Panc1 (cell line): ENCODE data around the gene FSTL4. TPM values are rescaled to one million over a fixed set of nuclear protein-coding genes. Genes with fewer than 3 reads are reported as not detected.

Experiments
- ATAC-seq: fragments of 200-7000 bp; cut with Tn5 transposase; 2 replicates; pipeline ENCODE4 v1.9.1; 2020; ENCODE audit warnings: mild to moderate bottlenecking, moderate library complexity
- BruUV-seq: library from RNA; stranded (reverse); fragments of 400-500 nt; replicated peaks from 2 replicates; lab custom pipeline; 2021; lab: Mats Ljungman, UMichigan
- CTCF ChIA-PET: fragments of 300-600 bp; sonication (Branson Sonifier 250); formaldehyde crosslinking; loops from one replicate; lab custom pipeline; 2022; ENCODE audit warnings: antibody characterized with exemption; lab: Charles Lee
- POLR2A ChIA-PET: fragments of 300-600 bp; sonication (Branson Sonifier 250); formaldehyde crosslinking; loops from one replicate; lab custom pipeline; 2022; ENCODE audit warnings: antibody characterized with exemption; lab: Charles Lee
- DNase-seq: peaks from one replicate; pipeline ENCODE4 v3.0.0-alpha.2; 2010; ENCODE audit warnings: low read depth, low spot score
- H3K27ac ChIP-seq: 2 replicates; pipeline ENCODE4 v1.5.1; 2011; ENCODE audit warnings: mild to moderate bottlenecking, low read length, inconsistent platforms
- H3K27me3 ChIP-seq: fragments of 200-500 bp; sonication (Bioruptor generic); 2 replicates; pipeline ENCODE4 v1.6.0; 2014; ENCODE audit warnings: low read length, inconsistent platforms; ENCODE audit not compliant: control insufficient read depth, insufficient read depth
- H3K36me3 ChIP-seq: fragments of 200-500 bp; sonication (Bioruptor generic); 2 replicates; pipeline ENCODE4 v1.5.1; 2014; ENCODE audit warnings: inconsistent platforms, mild to moderate bottlenecking, low read length, moderate library complexity; ENCODE audit not compliant: control insufficient read depth, insufficient read depth
- H3K4me1 ChIP-seq: 2 replicates; pipeline ENCODE4 v1.5.1; 2011; ENCODE audit warnings: inconsistent platforms, mild to moderate bottlenecking, low read length, moderate library complexity; ENCODE audit not compliant: control insufficient read depth, insufficient read depth
- H3K4me3 ChIP-seq, 2 experiments: 2 replicates each; pipeline ENCODE4 v1.5.1; 2011 to 2012; ENCODE audit warnings: low read depth in 2 of 2, low read length in 2 of 2, mild to moderate bottlenecking in 2 of 2, inconsistent platforms in 1 of 2, moderate library complexity in 1 of 2
- H3K9me3 ChIP-seq: fragments of 200-500 bp; sonication (Bioruptor generic); 2 replicates; pipeline ENCODE4 v1.5.1; 2014; ENCODE audit warnings: low read depth, mild to moderate bottlenecking, inconsistent platforms, low read length, moderate library complexity; ENCODE audit not compliant: control insufficient read depth, insufficient read depth
- POLR2AphosphoS5 ChIP-seq: IDR thresholded peaks from 2 replicates; pipeline ENCODE4 v1.6.1; 2012; ENCODE audit warnings: mild to moderate bottlenecking, low read depth, low read length, moderate library complexity
- SIN3A ChIP-seq: IDR thresholded peaks from 2 replicates; pipeline ENCODE4 v1.6.1; 2012; ENCODE audit warnings: low read depth, mild to moderate bottlenecking, low read length, moderate library complexity, borderline replicate concordance; ENCODE audit not compliant: insufficient read depth
- TCF7L2 ChIP-seq: IDR thresholded peaks from 2 replicates; pipeline ENCODE4 v1.6.1; 2011; ENCODE audit warnings: mild to moderate bottlenecking, low read depth, low read length, inconsistent platforms
- in situ Hi-C: cut with HindIII; loops from 2 replicates; pipeline ENCODE4 v1.10.0; 2016; ENCODE audit warnings: low sequenced_read_pairs, low pct_unique_long_range_greater_than_20kb
- intact Hi-C: fragments of 100-400 bp; cut with micrococcal nuclease; formaldehyde crosslinking; loops from one replicate; pipeline ENCODE4 v1.10.0; 2022; ENCODE audit not compliant: unreplicated experiment
- total RNA-seq: library from RNA; stranded (reverse); gene quantifications from one replicate; pipeline ENCODE4 v1.2.1, GENCODE V29; 2021; ENCODE audit not compliant: unreplicated experiment
- TF ChIP-seq, protein P1 (sequence below): fragments of 450-650 bp; IDR thresholded peaks from 2 replicates; pipeline ENCODE4 v1.5.1; 2017; ENCODE audit warnings: mild to moderate bottlenecking
- TF ChIP-seq, protein P2 (sequence below), 2 experiments: IDR thresholded peaks; 2 replicates each; pipeline ENCODE4 v1.6.1; 2011 to 2012; ENCODE audit warnings: low read depth in 2 of 2, control low read depth in 1 of 2, low read length in 1 of 2, mild to moderate bottlenecking in 1 of 2, moderate library complexity in 1 of 2; ENCODE audit not compliant: insufficient read depth in 1 of 2

Gene FSTL4
- total RNA-seq, 1 experiment from 2014 or later = 0.18 TPM

DNA sequence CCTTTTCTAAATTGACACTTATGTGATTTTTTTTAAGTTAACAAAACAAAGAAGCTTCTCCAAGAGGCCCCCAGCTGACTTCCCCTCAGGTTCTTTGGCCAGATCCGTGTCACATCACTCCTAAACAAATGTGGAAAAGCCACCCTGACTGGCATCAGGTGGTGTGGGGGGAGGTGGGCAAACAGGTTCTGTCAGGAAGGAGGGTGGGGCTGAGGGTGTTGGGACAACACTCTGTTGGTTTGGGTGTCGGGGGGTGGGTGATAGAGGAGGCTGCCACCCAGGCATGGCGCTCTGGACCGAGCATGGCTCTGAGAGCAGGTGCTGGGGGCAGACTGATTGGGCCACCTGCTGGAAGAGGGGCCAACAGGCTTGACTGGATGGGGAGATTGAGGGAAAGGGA lies 349.7 kb downstream of the FSTL4 start:
- ChIA-PET CTCF (no interaction called here), POLR2A (no interaction called here)

GRCh38 chr5:133261993-133262392 lies 350.3 kb downstream of the FSTL4 start:
- Histone ChIP-seq H3K36me3 (no peaks in the 10 kb centered on the region), H3K4me3 (no peak overlapping the region), H3K4me1 (no peaks in the 10 kb centered on the region), H3K27ac (no peak overlapping the region), H3K9me3 (no peaks in the 10 kb centered on the region), H3K27me3 (no peaks in the 10 kb centered on the region)
- in situ Hi-C loops = no loop called here
- intact Hi-C loops = no loop called here
- ATAC-seq (no peak), DNase-seq (no peak)
- ChIA-PET POLR2A (interaction anchor here (0.6 kb wide), 1 partner anchor 16 kb away, joined by 7 read pairs; no protein-coding TSS in a partner anchor), CTCF (interaction anchor here (0.7 kb wide), 1 partner anchor 41 kb away, joined by 3 read pairs; no protein-coding TSS in a partner anchor)
- TF ChIP-seq SIN3A (no peak), POLR2AphosphoS5 (no peak), TCF7L2 (no peak)
- TF ChIP-seq, protein P1, sequence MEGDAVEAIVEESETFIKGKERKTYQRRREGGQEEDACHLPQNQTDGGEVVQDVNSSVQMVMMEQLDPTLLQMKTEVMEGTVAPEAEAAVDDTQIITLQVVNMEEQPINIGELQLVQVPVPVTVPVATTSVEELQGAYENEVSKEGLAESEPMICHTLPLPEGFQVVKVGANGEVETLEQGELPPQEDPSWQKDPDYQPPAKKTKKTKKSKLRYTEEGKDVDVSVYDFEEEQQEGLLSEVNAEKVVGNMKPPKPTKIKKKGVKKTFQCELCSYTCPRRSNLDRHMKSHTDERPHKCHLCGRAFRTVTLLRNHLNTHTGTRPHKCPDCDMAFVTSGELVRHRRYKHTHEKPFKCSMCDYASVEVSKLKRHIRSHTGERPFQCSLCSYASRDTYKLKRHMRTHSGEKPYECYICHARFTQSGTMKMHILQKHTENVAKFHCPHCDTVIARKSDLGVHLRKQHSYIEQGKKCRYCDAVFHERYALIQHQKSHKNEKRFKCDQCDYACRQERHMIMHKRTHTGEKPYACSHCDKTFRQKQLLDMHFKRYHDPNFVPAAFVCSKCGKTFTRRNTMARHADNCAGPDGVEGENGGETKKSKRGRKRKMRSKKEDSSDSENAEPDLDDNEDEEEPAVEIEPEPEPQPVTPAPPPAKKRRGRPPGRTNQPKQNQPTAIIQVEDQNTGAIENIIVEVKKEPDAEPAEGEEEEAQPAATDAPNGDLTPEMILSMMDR = no peak
- TF ChIP-seq, protein P2, sequence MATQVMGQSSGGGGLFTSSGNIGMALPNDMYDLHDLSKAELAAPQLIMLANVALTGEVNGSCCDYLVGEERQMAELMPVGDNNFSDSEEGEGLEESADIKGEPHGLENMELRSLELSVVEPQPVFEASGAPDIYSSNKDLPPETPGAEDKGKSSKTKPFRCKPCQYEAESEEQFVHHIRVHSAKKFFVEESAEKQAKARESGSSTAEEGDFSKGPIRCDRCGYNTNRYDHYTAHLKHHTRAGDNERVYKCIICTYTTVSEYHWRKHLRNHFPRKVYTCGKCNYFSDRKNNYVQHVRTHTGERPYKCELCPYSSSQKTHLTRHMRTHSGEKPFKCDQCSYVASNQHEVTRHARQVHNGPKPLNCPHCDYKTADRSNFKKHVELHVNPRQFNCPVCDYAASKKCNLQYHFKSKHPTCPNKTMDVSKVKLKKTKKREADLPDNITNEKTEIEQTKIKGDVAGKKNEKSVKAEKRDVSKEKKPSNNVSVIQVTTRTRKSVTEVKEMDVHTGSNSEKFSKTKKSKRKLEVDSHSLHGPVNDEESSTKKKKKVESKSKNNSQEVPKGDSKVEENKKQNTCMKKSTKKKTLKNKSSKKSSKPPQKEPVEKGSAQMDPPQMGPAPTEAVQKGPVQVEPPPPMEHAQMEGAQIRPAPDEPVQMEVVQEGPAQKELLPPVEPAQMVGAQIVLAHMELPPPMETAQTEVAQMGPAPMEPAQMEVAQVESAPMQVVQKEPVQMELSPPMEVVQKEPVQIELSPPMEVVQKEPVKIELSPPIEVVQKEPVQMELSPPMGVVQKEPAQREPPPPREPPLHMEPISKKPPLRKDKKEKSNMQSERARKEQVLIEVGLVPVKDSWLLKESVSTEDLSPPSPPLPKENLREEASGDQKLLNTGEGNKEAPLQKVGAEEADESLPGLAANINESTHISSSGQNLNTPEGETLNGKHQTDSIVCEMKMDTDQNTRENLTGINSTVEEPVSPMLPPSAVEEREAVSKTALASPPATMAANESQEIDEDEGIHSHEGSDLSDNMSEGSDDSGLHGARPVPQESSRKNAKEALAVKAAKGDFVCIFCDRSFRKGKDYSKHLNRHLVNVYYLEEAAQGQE (IDR thresholded peaks at IDR 0.05; ENCODE audit: insufficient read depth in 1 of 2, low read depth in 2 of 2, low read length in 1 of 2) = no peak
- no TSS peak for BruUV-seq

More for the DNA sequence above, 349.7 kb downstream of the FSTL4 start:
- no peaks in the 10 kb centered on the region for H3K27me3 ChIP-seq
- H3K9me3 ChIP-seq = no peaks in the 10 kb centered on the region
- intact Hi-C loops = no loop called here
- BruUV-seq = no TSS peak
- DNase-seq (no peak), ATAC-seq (no peak)
- H3K27ac ChIP-seq = no peak overlapping the region
- TF ChIP-seq TCF7L2 (no peak), POLR2AphosphoS5 (no peak), SIN3A (no peak)
- TF ChIP-seq, protein P1 = no peak
- TF ChIP-seq, protein P2 (IDR thresholded peaks at IDR 0.05; ENCODE audit: insufficient read depth in 1 of 2, low read depth in 2 of 2, low read length in 1 of 2) = no peak
- H3K36me3 ChIP-seq = no peaks in the 10 kb centered on the region
- H3K4me1 ChIP-seq = no peaks in the 10 kb centered on the region
- no peak overlapping the region for H3K4me3 ChIP-seq
- in situ Hi-C loops = no loop called here
